HK-2 (cell line): ENCODE measurements around the gene INS.

Experiments used
- DNase-seq: peaks from one replicate; pipeline ENCODE4 v3.0.0-alpha.2; 2018; ENCODE audit not compliant: unreplicated experiment

INS gene

DNA sequence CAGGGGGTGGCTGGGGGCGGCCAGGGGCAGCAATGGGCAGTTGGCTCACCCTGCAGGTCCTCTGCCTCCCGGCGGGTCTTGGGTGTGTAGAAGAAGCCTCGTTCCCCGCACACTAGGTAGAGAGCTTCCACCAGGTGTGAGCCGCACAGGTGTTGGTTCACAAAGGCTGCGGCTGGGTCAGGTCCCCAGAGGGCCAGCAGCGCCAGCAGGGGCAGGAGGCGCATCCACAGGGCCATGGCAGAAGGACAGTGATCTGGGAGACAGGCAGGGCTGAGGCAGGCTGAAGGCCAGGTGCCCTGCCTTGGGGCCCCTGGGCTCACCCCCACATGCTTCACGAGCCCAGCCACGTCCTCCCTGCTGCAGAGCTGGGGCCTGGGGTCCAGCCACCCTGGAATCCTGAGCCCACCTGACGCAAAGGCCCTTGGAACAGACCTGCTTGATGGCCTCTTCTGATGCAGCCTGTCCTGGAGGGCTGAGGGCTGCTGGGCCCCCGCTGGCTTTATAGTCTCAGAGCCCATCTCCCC lies at the start of gene INS:
TSS of gene INS (minus strand) at position 474 of the 524 bp plus-strand sequence. CDS start at position 236, 238 bp downstream.
- DNase-seq, result no peak

DNA sequence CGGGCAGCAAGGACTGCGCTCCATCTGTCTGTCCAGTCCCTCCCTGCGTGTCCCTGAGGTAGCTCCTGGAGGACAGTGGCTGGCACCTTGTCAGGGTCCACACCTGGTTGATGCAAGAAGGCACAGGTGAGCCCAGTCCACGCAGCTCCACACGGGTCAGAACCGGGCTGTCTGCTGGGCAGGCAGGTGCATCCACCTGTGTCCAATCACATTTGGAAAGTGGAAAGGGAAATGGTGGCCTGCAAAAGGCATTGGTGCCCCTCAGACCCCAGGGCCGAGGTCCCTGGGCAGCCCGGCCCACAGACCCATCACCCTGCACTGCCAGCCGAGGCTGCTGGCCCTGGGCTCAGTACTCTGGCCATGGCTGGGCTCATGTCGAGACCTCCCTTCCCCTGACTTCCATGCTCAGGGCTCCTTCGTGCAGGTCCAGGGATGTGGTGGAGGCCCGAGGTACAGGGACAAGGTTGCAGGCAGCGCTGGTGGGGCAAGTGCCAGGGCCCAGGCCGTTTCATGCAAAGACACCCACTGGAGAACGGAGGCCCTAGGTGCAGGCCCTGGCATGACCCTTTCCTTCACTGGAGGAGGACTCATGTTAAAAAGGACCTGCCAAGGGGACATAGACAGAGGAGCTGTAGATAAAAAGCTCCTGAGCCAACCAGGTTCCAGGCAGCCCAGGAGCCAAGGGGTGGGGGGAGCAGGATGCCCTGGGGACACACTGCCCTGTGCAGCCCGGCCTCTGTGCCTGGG lies 49.5 kb upstream of the INS start:
- no peak for DNase-seq

GRCh38 chr11:2209900-2210321 lies 48.9 kb upstream of the INS start:
- DNase-seq, result no peak

DNA sequence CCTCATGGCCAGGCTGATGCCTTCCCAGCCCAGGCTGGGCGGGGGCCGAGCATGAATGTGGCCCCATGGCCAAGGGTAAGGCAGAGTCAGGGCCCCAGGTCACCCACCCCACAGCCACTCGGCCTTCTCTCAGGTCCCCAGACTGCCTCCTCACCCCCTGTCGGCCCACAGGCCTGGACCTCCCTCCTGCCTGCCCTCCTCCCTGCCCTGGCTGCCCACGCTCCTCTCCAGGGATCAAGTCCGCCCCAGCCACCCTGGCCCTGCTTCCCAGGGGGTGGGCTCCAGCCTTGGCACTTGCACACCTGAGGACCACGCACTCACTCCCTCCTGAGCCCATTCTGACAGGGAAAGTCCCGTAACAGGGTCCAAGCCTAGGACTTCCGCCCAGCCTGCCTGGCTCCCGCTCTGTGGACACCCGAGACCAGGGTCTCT lies 48.4 kb upstream of the INS start:
- no peak for DNase-seq

- DNase-seq, result no peak
These were observed 47.8 kb upstream of the INS start for GRCh38 chr11:2208691-2209369.

DNA sequence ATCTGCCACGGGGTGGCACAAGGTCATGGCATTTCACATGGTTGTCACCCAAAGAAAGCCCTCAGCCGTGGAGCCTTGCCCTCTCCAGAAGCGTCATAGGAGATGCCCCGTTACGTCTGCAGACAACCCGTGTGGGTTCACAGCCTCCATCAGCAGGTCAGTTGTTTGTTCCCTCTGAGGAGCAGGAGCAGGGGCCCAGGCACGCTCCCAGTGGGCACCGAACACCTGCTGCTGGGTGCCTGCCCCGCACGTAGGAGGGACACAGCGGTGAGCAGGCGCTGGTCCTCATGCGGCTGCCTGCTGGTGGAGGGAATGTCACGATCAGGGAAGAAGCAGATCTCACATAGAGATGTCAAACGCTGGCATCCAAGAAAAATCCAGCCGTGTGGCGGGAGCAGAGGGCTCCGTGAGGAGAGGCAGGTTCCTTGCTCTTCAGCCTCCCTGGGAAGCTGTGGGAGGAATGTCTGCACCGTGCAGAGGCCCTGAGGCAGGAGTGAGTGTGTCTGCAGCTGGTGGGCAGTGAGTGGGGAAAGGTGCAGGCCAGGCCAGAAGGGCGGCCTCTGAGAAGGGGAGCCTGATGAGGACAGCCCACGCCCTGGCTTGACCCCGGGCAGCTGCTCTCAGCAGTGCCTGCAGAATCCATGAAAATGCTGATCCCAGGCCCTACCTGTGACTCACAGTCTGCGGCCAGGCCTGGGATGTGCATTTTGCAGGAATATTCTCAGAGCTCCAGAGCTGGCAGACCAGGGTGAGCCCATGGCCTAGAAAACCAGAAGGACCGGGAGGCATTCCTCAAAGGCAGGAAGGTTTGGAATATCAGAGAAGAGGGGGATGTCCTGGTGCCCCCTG lies 47.0 kb upstream of the INS start:
- DNase-seq, result no peak

GRCh38 chr11:2207212-2207611 lies 46.2 kb upstream of the INS start:
- DNase-seq, result no peak

- DNase-seq, result no peak
These were observed 45.1 kb upstream of the INS start for GRCh38 chr11:2205981-2206690.

GRCh38 chr11:2205214-2205720 lies 44.3 kb upstream of the INS start:
- no peak for DNase-seq

DNA sequence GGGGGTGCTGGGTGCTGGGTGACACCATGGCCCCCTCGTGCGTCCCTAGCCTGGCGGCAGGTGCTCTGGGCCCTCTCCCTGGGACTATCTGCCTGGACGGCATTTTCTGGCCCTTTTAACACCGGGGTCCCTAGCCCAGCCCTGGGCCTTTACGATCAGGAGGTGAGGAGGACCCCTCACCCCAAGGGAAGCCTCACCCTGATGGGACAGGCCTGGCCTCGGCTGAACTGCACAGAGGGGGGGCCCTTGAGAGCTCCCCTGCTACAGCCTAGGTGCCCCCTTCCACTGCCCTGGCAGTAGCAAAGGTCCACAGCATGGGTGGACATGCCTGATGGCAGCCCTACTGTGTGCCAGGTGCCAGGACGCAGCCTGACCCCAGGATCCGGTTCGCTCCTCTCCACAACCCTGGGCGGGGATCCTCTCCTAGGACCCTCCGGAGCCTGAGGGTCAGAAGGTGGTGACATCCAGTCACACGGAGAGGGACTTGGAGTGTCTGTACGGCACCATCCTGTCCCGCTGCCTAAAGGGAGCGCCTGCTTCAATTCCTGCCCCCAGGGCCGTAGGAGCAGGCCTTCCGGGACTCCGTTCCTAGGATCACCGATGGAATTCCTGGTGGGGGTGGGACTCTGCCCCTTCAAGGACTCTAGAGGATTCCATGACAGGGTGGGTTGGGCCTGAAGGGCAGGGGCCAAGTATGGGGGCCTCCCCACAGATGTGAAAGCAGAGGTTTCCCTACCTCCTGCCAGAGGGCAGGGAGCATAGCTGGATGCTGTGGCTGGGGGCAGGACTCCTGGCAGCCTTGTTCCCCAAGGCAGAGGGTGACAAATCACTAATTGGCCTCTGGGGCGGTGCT lies 43.6 kb upstream of the INS start:
- no peak for DNase-seq

- DNase-seq, result no peak
These were observed 42.6 kb upstream of the INS start for GRCh38 chr11:2203440-2204259.

GRCh38 chr11:2202900-2203439 lies 42.0 kb upstream of the INS start:
- no peak for DNase-seq

DNA sequence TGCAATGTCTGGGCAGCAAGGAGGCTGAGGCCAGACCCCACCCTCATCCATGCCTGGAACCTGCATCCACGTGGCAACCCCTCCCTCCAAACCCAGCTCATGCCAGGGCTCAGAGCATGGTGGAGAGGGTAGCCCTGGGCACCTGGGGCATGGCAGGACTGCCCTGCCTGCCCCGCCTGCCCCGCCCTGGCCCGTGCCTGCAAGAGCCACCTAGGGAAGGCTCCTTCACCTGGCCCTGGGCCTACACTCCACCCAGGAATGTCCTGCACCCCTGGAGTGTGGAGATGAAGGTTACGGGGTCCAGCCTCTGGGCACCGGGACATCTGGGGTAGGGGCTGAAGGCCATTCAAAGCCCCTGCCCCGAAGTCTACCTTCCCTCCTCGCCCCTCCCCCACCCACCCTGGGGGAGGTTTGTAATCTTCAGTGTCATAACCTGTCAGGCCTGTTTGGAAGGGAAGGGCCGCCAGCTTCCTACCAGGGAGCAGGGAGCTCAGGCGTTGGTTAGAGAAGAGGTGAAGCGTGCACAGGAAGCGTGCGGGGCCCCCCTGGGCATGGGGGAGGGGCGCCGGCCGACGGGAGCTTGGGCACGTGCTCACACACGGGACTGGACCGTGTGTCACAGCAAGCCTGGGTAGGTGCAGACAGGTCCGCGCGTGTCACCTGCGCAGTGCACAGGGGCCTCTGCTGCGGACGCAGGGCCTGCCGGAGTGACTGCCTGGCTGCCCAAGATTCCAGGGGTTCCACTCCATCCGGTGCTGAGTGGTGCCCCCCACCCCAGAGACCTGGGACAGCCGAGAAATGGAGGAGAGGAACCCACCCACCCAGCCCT lies 41.3 kb upstream of the INS start:
- DNase-seq, result no peak

DNA sequence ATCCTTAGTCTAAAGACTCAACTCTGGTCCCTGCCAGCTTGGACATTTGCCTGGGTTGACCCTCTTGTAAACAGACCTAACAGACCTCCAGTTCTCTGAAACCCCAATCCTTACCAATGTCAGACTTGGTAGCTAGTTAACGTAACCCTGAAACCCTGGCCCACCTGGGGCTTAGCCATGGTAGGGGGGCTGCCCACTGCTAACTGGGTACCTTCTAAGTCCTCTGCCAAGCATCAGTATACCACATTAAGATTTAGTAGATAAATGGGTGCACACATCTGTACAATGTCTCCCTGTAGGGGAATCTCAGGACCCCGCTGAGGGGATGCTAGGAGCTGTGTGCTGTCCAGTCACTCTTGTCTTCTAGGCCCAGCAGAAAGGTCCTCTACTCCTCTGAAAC lies 40.5 kb upstream of the INS start:
- DNase-seq, result no peak

DNA sequence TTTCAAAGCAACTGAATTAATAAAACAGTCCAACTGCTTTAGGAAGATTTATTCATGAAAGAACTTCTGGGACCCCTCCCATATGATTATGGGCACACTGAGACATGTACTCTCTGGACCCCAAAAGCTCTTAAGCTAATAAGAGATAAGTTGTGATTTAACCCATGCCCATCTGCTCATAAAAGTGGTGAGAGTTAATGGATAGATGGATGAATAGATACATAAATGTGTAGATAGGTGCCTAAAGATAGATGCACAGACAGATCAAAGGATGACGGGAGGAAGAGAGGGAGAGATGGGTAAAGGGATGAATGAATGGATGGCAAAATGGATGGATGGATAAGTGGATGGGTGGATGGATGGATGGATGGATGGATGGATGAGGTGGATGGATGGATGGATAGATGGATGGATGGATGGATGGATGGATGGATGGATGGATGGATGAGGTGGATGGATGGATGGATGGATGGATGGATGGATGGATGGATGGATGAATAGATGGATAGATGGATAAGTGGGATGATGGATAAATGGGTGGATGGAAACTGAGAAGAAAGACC lies 40.0 kb upstream of the INS start:
- no peak for DNase-seq

DNA sequence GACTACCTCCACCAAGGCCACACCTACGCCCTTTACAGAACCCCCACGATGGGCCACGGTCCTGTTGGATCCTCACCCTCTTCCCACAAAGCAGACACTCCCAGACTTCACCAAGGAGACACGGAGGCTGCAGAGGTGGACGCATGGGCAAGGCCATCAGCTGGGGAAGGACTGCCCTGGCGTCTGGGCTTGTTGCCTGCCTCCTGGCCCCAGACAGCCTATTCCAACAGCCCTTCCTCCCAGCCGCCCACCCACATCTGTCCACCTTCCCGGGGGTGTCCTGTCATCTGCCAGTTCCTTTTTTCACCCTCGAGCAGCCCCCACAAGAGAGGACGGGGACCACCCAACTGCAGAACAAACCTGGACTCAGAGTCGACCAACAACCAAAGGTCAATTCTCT lies 39.5 kb upstream of the INS start:
- DNase-seq, result no peak

DNA sequence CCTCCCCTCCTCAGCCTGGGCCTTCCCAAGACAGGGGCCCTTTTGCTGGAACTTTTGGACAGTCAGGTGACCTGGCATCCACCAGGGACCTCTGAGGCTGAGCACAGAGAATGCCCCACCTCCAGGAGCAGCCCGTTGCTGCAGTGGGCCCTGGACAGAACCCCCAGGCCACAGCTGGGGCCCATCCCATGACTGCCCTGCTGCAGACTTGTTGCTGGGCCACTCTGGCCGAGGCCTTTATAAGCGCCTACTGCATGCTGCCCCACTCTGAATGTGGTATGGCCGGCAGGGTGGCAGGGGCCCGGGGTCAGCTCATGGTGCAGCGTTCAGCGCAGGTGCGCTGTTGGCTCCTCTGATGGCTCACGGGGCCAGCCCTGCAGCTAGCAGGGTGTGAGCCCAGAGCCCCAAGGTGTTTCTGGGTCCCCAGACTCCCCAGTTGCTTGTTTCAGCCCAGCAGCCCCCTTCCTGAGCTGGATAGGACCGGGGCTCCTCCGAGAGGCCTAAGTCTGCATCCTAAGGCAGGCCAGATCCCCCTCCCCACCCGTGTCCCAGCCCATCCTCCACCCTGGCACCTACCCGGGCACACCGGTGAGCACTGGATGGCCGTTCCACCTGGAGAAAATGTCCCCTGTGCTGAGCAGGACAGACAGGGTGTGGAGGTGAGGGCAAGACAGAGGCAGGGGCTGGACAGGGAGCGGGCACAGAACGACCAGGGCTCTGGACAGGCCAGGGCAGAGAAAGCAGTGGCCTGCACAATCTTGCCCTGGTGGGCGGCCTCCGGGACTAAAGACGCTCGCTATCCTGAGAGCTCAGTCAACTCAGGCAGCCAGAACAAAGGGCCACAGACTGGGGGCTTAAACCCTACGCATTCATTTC lies 38.7 kb upstream of the INS start:
- no peak for DNase-seq
